Neuronal stem cell (in vitro differentiated cells): Measurements from ENCODE around the gene KRT2.

Experiments used
- DNase-seq: peaks from one replicate; pipeline ENCODE4 v3.0.0-alpha.2; 2013; ENCODE audit warnings: low spot score
- H2AFZ ChIP-seq: one replicate; pipeline ENCODE4 v1.6.1; 2013; ENCODE audit warnings: mild to moderate bottlenecking, low read length, inconsistent platforms
- H2AK5ac ChIP-seq: 2 replicates; pipeline ENCODE4 v1.6.1; 2013; ENCODE audit warnings: low read depth, mild to moderate bottlenecking, inconsistent platforms, low read length, moderate library complexity, mixed read lengths
- H2BK120ac ChIP-seq: 2 replicates; pipeline ENCODE4 v1.6.1; 2013; ENCODE audit warnings: low read depth, mild to moderate bottlenecking, inconsistent platforms, low read length, moderate library complexity, mixed read lengths
- H2BK12ac ChIP-seq: one replicate; pipeline ENCODE4 v1.6.1; 2013; ENCODE audit warnings: low read length, inconsistent platforms
- H2BK15ac ChIP-seq: 2 replicates; pipeline ENCODE4 v1.6.1; 2013; ENCODE audit warnings: mild to moderate bottlenecking, low read length, inconsistent platforms, mixed read lengths
- H2BK5ac ChIP-seq: one replicate; pipeline ENCODE4 v1.6.1; 2013; ENCODE audit warnings: inconsistent platforms, mild to moderate bottlenecking, low read length, moderate library complexity
- H3K14ac ChIP-seq: one replicate; pipeline ENCODE4 v1.6.1; 2013; ENCODE audit warnings: low read length, inconsistent platforms
- H3K18ac ChIP-seq: 2 replicates; pipeline ENCODE4 v1.6.1; 2013; ENCODE audit warnings: low read length, inconsistent platforms
- H3K23ac ChIP-seq: 2 replicates; pipeline ENCODE4 v1.6.1; 2013; ENCODE audit warnings: low read depth, mild to moderate bottlenecking, mixed read lengths, low read length, inconsistent platforms; ENCODE audit not compliant: poor library complexity
- H3K27ac ChIP-seq: replicated peaks from 3 replicates; pipeline ENCODE4 v1.5.1; 2013; ENCODE audit warnings: low read length, inconsistent platforms
- H3K27me3 ChIP-seq, 3 experiments: 2 replicates each; pipeline ENCODE4 v1.6.1; 2013; ENCODE audit warnings: low read length in 3 of 3, mild to moderate bottlenecking in 2 of 3, inconsistent platforms in 1 of 3, low read depth in 1 of 3, mixed read lengths in 1 of 3, moderate library complexity in 1 of 3; ENCODE audit not compliant: control insufficient read depth in 3 of 3, insufficient read depth in 3 of 3
- H3K36me3 ChIP-seq, 2 donors: replicated peaks in 1 of 2; 2 replicates each; pipeline ENCODE4 v1.6.1; 2013; ENCODE audit warnings: low read length in 2 of 2; ENCODE audit not compliant: control insufficient read depth in 2 of 2, insufficient read depth in 2 of 2
- H3K4ac ChIP-seq: 2 replicates; pipeline ENCODE4 v1.6.1; 2013; ENCODE audit warnings: inconsistent platforms, mild to moderate bottlenecking, low read length, moderate library complexity
- H3K4me1 ChIP-seq, 2 donors: 1 replicate in 1 of 2; 2 replicates in 1 of 2; pipeline ENCODE4 v1.6.1; 2013; ENCODE audit warnings: low read length in 2 of 2, low read depth in 1 of 2; ENCODE audit not compliant: control insufficient read depth in 2 of 2, insufficient read depth in 1 of 2
- H3K4me2 ChIP-seq: one replicate; pipeline ENCODE4 v1.6.1; 2013; ENCODE audit warnings: mild to moderate bottlenecking, low read length, inconsistent platforms; ENCODE audit not compliant: insufficient read depth, poor library complexity, severe bottlenecking
- H3K4me3 ChIP-seq, 2 donors: 2 replicates each; pipeline ENCODE4 v1.5.1; 2013; ENCODE audit warnings: low read length in 2 of 2, mild to moderate bottlenecking in 2 of 2, inconsistent platforms in 1 of 2, moderate library complexity in 1 of 2
- H3K79me1 ChIP-seq: one replicate; pipeline ENCODE4 v1.6.1; 2013; ENCODE audit warnings: low read depth, mild to moderate bottlenecking, inconsistent platforms, low read length, moderate library complexity
- H3K9ac ChIP-seq: one replicate; pipeline ENCODE4 v1.6.1; 2013; ENCODE audit warnings: mild to moderate bottlenecking, low read depth, low read length, inconsistent platforms; ENCODE audit not compliant: poor library complexity
- H3K9me3 ChIP-seq, 2 donors: replicated peaks in 1 of 2; 2 replicates each; pipeline versions ENCODE3 to v1.6.1; 2013; ENCODE audit warnings: low read length in 2 of 2, mild to moderate bottlenecking in 2 of 2, inconsistent platforms in 1 of 2, low read depth in 1 of 2, mixed read lengths in 1 of 2, moderate library complexity in 1 of 2; ENCODE audit not compliant: control insufficient read depth in 2 of 2, insufficient read depth in 1 of 2
- H4K8ac ChIP-seq: one replicate; pipeline ENCODE4 v1.6.1; 2013; ENCODE audit warnings: low read depth, mild to moderate bottlenecking, inconsistent platforms, low read length, moderate library complexity
- H4K91ac ChIP-seq: one replicate; pipeline ENCODE4 v1.6.1; 2013; ENCODE audit warnings: low read length, low read depth, mild to moderate bottlenecking, inconsistent platforms; ENCODE audit not compliant: poor library complexity
- WGBS, 2 donors: extraction: QIAGEN DNeasy Blood & Tissue Kit; methylation state at CpG; one replicate each; pipeline ENCODE4 v1.1.7; 2013; ENCODE audit warnings: missing lambda C conversion rate in 2 of 2, mixed read lengths in 1 of 2; ENCODE audit not compliant: insufficient read length in 2 of 2, insufficient replicate concordance in 1 of 2; ENCODE audit errors: extremely low coverage in 2 of 2; 5-methylcytosine and 5-hydroxymethylcytosine counted together

KRT2 gene

DNA sequence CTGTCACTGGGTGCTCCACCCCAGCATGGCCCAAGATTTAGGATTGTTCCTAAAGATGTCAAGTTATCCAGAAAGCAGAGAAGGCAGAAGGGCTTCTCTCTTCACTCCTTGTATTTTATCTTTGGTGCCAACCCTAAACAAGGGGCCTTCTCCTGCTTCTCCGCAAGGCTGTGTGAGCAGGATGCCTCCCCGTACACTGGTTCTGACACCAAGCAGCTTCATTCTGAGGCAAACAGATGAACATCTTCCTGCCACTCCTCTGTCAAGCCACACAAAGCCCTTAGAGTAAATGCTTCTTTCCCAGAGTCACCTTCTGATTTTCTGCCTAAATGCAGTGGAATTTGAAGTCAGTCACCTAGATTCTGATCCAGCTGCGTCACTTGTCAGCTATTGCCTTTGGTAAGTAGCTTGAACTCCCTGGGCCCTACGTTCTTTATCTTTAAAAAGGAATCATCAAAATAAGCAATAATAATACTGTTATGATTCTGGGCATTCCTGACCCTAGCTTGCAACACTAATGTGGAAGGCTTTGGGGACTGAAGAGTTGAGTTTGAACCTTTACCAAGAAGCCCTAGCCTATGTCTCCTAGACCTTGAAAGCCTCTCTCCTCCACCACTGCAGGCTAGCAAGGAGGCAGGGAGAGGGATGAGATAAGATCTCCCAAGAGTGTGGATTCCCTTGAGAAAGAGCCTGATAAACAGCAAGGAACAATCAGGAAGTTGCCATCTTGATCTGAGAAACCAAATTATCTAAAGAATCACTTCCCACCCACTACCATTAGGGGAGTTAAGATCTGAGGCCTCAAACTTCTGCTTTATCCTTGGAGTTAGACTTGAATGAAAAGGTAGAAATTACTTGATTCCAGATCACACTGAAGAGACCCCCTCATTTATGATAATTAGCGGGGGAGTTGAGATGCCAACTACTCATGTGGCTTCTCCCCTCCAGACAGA lies 39.3 kb downstream of the KRT2 start:
- H4K91ac ChIP-seq, result no peak overlapping the region
- no peak overlapping the region for H3K18ac ChIP-seq
- H3K4me1 ChIP-seq, result no peaks in the 10 kb centered on the region
- no peaks in the 10 kb centered on the region for H3K9me3 ChIP-seq
- H3K4ac ChIP-seq, result no peak overlapping the region
- H2BK15ac ChIP-seq, result no peak overlapping the region
- no peak for DNase-seq
- H2AK5ac ChIP-seq, result no peak overlapping the region
- no peak overlapping the region for H2AFZ ChIP-seq
- no peak overlapping the region for H2BK120ac ChIP-seq
- no peak overlapping the region for H2BK5ac ChIP-seq
- no peak overlapping the region for H3K4me2 ChIP-seq
- no peak overlapping the region for H4K8ac ChIP-seq
- H3K4me3 ChIP-seq, result no peak overlapping the region
- WGBS, 2 donors, result no CpG with 5 or more reads among the region's 5 CpGs
- no peaks in the 10 kb centered on the region for H3K79me1 ChIP-seq
- H3K27me3 ChIP-seq, result peaks cover 0 to 20% (median 0%) of the 10 kb centered on the region in 3 experiments
- H3K27ac ChIP-seq, result no peak overlapping the region
- no peaks in the 10 kb centered on the region for H3K36me3 ChIP-seq
- H2BK12ac ChIP-seq, result no peak overlapping the region
- H3K23ac ChIP-seq, result no peak overlapping the region
- H3K9ac ChIP-seq, result no peak overlapping the region
- H3K14ac ChIP-seq, result no peak overlapping the region

DNA sequence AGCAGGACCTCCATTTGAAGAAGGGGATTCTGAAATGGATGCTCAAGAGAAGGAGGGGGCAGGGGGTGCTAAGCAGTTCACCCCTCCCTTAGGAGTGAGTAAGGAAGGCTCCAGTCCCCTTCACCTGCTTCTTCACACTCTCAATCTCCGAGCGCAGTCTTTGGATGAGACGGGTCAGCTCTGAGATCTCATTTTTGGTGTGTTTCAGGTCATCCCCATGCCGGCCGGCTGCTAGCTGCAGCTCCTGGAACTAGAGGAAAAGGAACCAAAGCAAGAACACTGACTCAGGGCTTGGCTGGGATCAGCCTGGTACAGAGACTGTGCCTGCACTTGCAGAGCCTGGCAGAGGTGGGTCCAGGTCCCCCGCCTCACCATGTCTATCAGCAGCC lies 40.9 kb downstream of the KRT2 start:
- Histone ChIP-seq H3K18ac (no peak overlapping the region), H2AFZ (no peak overlapping the region), H2BK15ac (no peak overlapping the region), H3K23ac (no peak overlapping the region), H3K79me1 (no peaks in the 10 kb centered on the region), H4K8ac (no peak overlapping the region), H2AK5ac (no peak overlapping the region), H3K36me3 (no peaks in the 10 kb centered on the region), H3K9ac (no peak overlapping the region), H3K9me3 (no peaks in the 10 kb centered on the region), H3K4me1 (no peaks in the 10 kb centered on the region), H3K27me3 (peaks cover 0 to 12% (median 0%) of the 10 kb centered on the region in 3 experiments), H3K4me2 (no peak overlapping the region), H3K27ac (no peak overlapping the region), H2BK5ac (no peak overlapping the region), H3K14ac (no peak overlapping the region), H3K4me3 (no peak overlapping the region), H2BK12ac (no peak overlapping the region), H3K4ac (no peak overlapping the region), H4K91ac (no peak overlapping the region), H2BK120ac (no peak overlapping the region)
- no peak for DNase-seq
- WGBS, 2 donors, result no CpG with 5 or more reads among the region's 6 CpGs

- H2BK5ac ChIP-seq, result no peak overlapping the region
- H4K8ac ChIP-seq, result no peak overlapping the region
- H3K9ac ChIP-seq, result no peak overlapping the region
- peaks cover 0 to 7% (median 0%) of the 10 kb centered on the region in 3 experiments for H3K27me3 ChIP-seq
- H3K4ac ChIP-seq, result no peak overlapping the region
- H2AFZ ChIP-seq, result no peak overlapping the region
- no peak overlapping the region for H2BK12ac ChIP-seq
- H3K23ac ChIP-seq, result no peak overlapping the region
- H3K14ac ChIP-seq, result no peak overlapping the region
- no peak overlapping the region for H2AK5ac ChIP-seq
- no peak overlapping the region for H2BK15ac ChIP-seq
- H3K4me1 ChIP-seq, result no peaks in the 10 kb centered on the region
- H3K79me1 ChIP-seq, result no peaks in the 10 kb centered on the region
- H3K36me3 ChIP-seq, result no peaks in the 10 kb centered on the region
- H3K4me3 ChIP-seq, result no peak overlapping the region
- no peak overlapping the region for H3K18ac ChIP-seq
- no peak overlapping the region for H3K4me2 ChIP-seq
- no peak overlapping the region for H3K27ac ChIP-seq
- no peak overlapping the region for H2BK120ac ChIP-seq
- H3K9me3 ChIP-seq, result no peaks in the 10 kb centered on the region
- no peak overlapping the region for H4K91ac ChIP-seq
- DNase-seq, result no peak
- WGBS, 2 donors, result no CpG with 5 or more reads among the region's 8 CpGs
Observed at GRCh38 chr12:52608826-52609630, 43.0 kb downstream of the KRT2 start.

- Histone ChIP-seq H3K79me1 (no peaks in the 10 kb centered on the region), H3K4me2 (no peak overlapping the region), H4K8ac (no peak overlapping the region), H4K91ac (no peak overlapping the region), H2BK120ac (no peak overlapping the region), H2BK5ac (no peak overlapping the region), H2BK15ac (no peak overlapping the region), H2BK12ac (peak overlapping the region; percentile 44), H3K27ac (no peak overlapping the region), H2AK5ac (no peak overlapping the region), H3K9ac (no peak overlapping the region), H3K14ac (no peak overlapping the region), H3K9me3 (no peaks in the 10 kb centered on the region), H3K23ac (no peak overlapping the region), H3K4me1 (no peaks in the 10 kb centered on the region), H3K27me3 (peaks cover 0 to 5% (median 0%) of the 10 kb centered on the region in 3 experiments), H3K36me3 (no peaks in the 10 kb centered on the region), H3K18ac (no peak overlapping the region), H2AFZ (no peak overlapping the region), H3K4ac (no peak overlapping the region), H3K4me3 (no peak overlapping the region)
- no CpG with 5 or more reads among the region's 6 CpGs for WGBS, 2 donors
- DNase-seq, result no peak
Observed at GRCh38 chr12:52608161-52608560, 43.9 kb downstream of the KRT2 start.
